Nephron progenitor cell (in vitro differentiated cells): ENCODE data around the gene BBS9.

Experiments used
- DNase-seq: peaks from one replicate; pipeline ENCODE4 v3.0.0; 2021
- H3K27ac Mint-ChIP-seq: 2 replicates; pipeline ENCODE4 v1.8.0; 2021; ENCODE audit warnings: mild to moderate bottlenecking, moderate library complexity, mixed read lengths
- H3K27me3 Mint-ChIP-seq: 2 replicates; pipeline ENCODE4 v1.8.0; 2021; ENCODE audit warnings: mild to moderate bottlenecking, low read depth, mixed read lengths; ENCODE audit not compliant: poor library complexity
- H3K36me3 Mint-ChIP-seq: 2 replicates; pipeline ENCODE4 v1.8.0; 2021; ENCODE audit warnings: low read depth, mixed read lengths
- H3K4me1 Mint-ChIP-seq: 2 replicates; pipeline ENCODE4 v1.8.0; 2021; ENCODE audit warnings: mixed read lengths
- H3K4me3 Mint-ChIP-seq: 2 replicates; pipeline ENCODE4 v1.8.0; 2021; ENCODE audit warnings: mild to moderate bottlenecking, moderate library complexity, mixed read lengths
- H3K9me3 Mint-ChIP-seq: 2 replicates; pipeline ENCODE4 v1.8.0; 2021; ENCODE audit warnings: mild to moderate bottlenecking, moderate library complexity, mixed read lengths
- CTCF ChIP-seq: fragments of 200-600 bp; sonication (generic); IDR thresholded peaks from 2 replicates; pipeline ENCODE4 v1.5.0; 2021; ENCODE audit warnings: antibody characterized with exemption

Gene BBS9

GRCh38 chr7:33597181-33597580, 467.8 kb downstream of the BBS9 start:
- Mint-ChIP-seq H3K27ac (no peak overlapping the region), H3K36me3 (no peaks in the 10 kb centered on the region)
- TF ChIP-seq CTCF, result no peak

GRCh38 chr7:33601101-33601500, 471.7 kb downstream of the BBS9 start:
- Mint-ChIP-seq H3K4me1 (no peaks in the 10 kb centered on the region), H3K36me3 (no peaks in the 10 kb centered on the region), H3K9me3 (no peaks in the 10 kb centered on the region), H3K27me3 (no peaks in the 10 kb centered on the region), H3K4me3 (no peak overlapping the region), H3K27ac (no peak overlapping the region)
- no peak for DNase-seq
- TF ChIP-seq CTCF, result no peak

More at GRCh38 chr7:33597181-33597580, 467.8 kb downstream of the BBS9 start:
- peaks cover 21% of the 10 kb centered on the region for H3K4me1 Mint-ChIP-seq
- no peak for DNase-seq
- no peaks in the 10 kb centered on the region for H3K9me3 Mint-ChIP-seq
- H3K4me3 Mint-ChIP-seq, result no peak overlapping the region
- no peaks in the 10 kb centered on the region for H3K27me3 Mint-ChIP-seq

GRCh38 chr7:33601884-33602283, 472.5 kb downstream of the BBS9 start:
- Mint-ChIP-seq H3K4me3 (no peak overlapping the region), H3K36me3 (no peaks in the 10 kb centered on the region), H3K9me3 (no peaks in the 10 kb centered on the region), H3K27me3 (no peaks in the 10 kb centered on the region), H3K27ac (no peak overlapping the region), H3K4me1 (no peaks in the 10 kb centered on the region)
- no peak for DNase-seq
- no peak for TF ChIP-seq CTCF

- no peaks in the 10 kb centered on the region for H3K4me1 Mint-ChIP-seq
- no peak for DNase-seq
- H3K4me3 Mint-ChIP-seq, result no peak overlapping the region
- H3K27me3 Mint-ChIP-seq, result no peaks in the 10 kb centered on the region
- no peaks in the 10 kb centered on the region for H3K36me3 Mint-ChIP-seq
- no peak overlapping the region for H3K27ac Mint-ChIP-seq
- no peak for TF ChIP-seq CTCF
- peaks cover 6% of the 10 kb centered on the region for H3K9me3 Mint-ChIP-seq
Measured at GRCh38 chr7:33604056-33604455, 474.7 kb downstream of the BBS9 start.

GRCh38 chr7:33610918-33611317, 481.6 kb downstream of the BBS9 start:
- TF ChIP-seq CTCF, result no peak
- DNase-seq, result no peak
- no peaks in the 10 kb centered on the region for H3K4me1 Mint-ChIP-seq
- H3K36me3 Mint-ChIP-seq, result no peaks in the 10 kb centered on the region
- no peaks in the 10 kb centered on the region for H3K27me3 Mint-ChIP-seq
- no peak overlapping the region for H3K4me3 Mint-ChIP-seq
- H3K9me3 Mint-ChIP-seq, result peaks cover 7% of the 10 kb centered on the region
- no peak overlapping the region for H3K27ac Mint-ChIP-seq

- Mint-ChIP-seq H3K36me3 (peaks cover 3% of the 10 kb centered on the region), H3K9me3 (peaks cover 10% of the 10 kb centered on the region), H3K27me3 (no peaks in the 10 kb centered on the region), H3K4me1 (no peaks in the 10 kb centered on the region), H3K27ac (no peak overlapping the region), H3K4me3 (no peak overlapping the region)
- DNase-seq, result no peak
- TF ChIP-seq CTCF, result no peak
Measured at GRCh38 chr7:33612442-33612841, 483.1 kb downstream of the BBS9 start.
